ENCODE measurements around the gene VPREB3. TPM values are rescaled to one million over a fixed set of nuclear protein-coding genes. Genes with fewer than 3 reads are reported as not detected.
A peak's percentile ranks its signal among the peaks of the same experiment; 100 is the strongest.

VPREB3 gene
- total RNA-seq, 1 experiment from 2014 or later, result not detected

- no peak overlapping the region for H3K27ac ChIP-seq
- H3K9me3 ChIP-seq (replicated peaks), result no peaks in the 10 kb centered on the region
- H3K4me1 ChIP-seq (replicated peaks), result peaks cover 12% of the 10 kb centered on the region
- no peak overlapping the region for H3K4me3 ChIP-seq
- H3K36me3 ChIP-seq, result peaks cover 15% of the 10 kb centered on the region
- DNase-seq (ENCODE audit: low read depth in 1 of 2, low spot score in 2 of 2), result no peak
- no peaks in the 10 kb centered on the region for H3K27me3 ChIP-seq (replicated peaks)
These were observed 35.7 kb downstream of the VPREB3 start for GRCh38 chr22:23718371-23719165.

DNA sequence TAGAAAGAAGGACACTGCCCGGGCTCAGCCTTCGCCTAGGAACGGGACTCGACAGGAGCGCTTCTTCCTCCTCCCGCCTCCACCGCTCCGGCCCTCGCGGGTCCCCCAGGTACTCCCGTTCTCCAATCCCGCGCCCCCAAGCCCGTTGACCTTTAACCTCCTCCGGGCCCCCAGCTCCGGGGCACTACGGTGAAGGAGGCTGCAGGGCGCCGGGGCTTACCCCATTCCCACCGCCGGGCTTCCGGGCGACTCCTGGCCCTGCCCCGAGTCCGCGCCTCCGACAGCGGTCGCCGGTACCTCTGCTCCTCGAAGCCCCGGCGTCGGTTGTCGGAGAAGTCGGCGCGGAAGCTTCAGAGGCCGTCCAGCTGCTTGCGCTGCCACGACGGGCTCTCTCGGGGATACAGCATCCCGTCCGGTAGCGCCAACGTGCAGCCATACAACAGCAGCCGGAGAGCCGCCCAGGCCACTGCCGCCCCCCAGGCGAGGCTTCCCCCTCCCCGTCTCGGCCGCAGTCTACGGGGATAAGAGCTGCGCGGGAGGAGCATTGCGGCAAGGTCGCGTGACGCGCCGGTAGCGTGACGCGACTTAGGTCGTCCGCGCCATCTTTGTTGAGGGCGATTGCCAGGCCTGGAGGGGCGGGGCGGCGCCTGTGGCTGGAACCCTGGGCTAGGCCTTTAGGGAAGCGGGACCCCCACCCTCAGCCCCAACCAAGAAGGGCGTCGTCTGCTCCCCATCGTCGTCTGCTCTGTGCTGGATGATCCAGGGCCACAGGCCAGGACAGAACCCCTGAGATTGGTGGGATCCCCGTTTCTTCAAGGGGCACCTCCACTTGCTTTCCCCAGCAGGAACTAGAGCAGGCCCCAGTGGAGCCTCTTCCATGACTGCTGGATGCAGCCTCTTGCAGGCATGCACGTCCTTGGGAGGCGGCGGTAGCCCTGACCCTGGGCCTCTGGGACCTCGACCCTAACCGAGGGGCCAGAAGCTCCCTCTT is 37.1 kb downstream of the VPREB3 start:
- peaks cover 27% of the 10 kb centered on the region for H3K36me3 ChIP-seq
- no peaks in the 10 kb centered on the region for H3K27me3 ChIP-seq (replicated peaks)
- H3K4me1 ChIP-seq (replicated peaks), result peaks cover 12% of the 10 kb centered on the region
- H3K4me3 ChIP-seq, result peak overlapping the region; percentile 85
- peak; percentile 82 to 85 for DNase-seq (ENCODE audit: low read depth in 1 of 2, low spot score in 2 of 2)
- H3K9me3 ChIP-seq (replicated peaks), result no peaks in the 10 kb centered on the region
- H3K27ac ChIP-seq, result peak overlapping the region; percentile 34

- no peaks in the 10 kb centered on the region for H3K27me3 ChIP-seq (replicated peaks)
- DNase-seq (ENCODE audit: low read depth in 1 of 2, low spot score in 2 of 2), result no peak
- peaks cover 33% of the 10 kb centered on the region for H3K36me3 ChIP-seq
- peak overlapping the region; percentile 85 for H3K4me3 ChIP-seq
- H3K9me3 ChIP-seq (replicated peaks), result no peaks in the 10 kb centered on the region
- peaks cover 12% of the 10 kb centered on the region for H3K4me1 ChIP-seq (replicated peaks)
- no peak overlapping the region for H3K27ac ChIP-seq
These were observed 38.3 kb downstream of the VPREB3 start for GRCh38 chr22:23715806-23716375.

DNA sequence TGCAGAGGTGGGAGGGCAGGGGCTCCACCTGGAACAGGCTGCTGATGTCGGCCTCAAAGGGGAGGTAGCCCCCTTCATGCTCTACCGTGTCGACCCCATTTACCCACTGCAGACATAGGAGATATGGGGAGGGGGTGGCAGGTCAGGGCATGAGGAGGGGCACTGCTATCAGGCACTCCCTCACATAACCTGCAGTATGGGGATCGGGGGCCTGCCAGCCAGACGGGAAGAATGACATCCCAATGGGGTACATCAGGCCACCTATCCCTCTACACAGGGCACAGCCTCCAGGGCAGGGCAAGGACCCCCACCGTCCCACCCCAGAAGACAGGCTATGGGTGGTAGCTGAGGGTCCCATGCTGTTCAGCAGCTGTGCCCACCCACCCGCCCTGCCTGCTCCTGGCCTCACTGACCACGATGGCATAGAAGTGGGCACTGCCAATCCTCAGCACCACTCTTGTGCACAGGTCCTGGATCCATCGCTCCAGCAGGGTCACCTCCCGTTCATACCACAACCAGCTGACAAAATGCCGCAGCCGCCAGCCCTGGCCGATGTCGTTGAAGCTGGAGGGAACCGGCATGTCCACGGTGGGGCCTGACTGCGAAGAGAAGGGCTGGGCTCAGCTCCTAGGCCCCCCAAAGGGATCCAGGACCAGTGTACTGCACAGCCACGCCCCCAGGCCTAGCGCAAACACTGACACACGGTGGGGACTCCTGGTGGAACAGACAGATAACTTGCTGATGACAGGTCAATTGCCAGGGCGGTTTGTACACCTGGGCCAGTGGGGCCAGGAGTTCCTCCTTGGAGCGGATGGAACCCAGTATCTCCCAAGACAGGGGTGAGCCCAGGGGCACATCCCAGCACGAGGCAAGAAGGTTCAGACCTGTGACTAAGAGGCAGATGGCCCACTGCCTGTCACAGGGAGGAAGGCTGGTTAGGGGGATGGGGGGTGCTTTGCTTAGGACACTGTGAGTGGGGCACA is 39.3 kb downstream of the VPREB3 start:
- H3K27me3 ChIP-seq (replicated peaks), result no peaks in the 10 kb centered on the region
- H3K27ac ChIP-seq, result no peak overlapping the region
- H3K4me3 ChIP-seq, result no peak overlapping the region
- H3K36me3 ChIP-seq, result peaks cover 43% of the 10 kb centered on the region
- no peaks in the 10 kb centered on the region for H3K9me3 ChIP-seq (replicated peaks)
- H3K4me1 ChIP-seq (replicated peaks), result peaks cover 12% of the 10 kb centered on the region
- no peak for DNase-seq (ENCODE audit: low read depth in 1 of 2, low spot score in 2 of 2)

DNA sequence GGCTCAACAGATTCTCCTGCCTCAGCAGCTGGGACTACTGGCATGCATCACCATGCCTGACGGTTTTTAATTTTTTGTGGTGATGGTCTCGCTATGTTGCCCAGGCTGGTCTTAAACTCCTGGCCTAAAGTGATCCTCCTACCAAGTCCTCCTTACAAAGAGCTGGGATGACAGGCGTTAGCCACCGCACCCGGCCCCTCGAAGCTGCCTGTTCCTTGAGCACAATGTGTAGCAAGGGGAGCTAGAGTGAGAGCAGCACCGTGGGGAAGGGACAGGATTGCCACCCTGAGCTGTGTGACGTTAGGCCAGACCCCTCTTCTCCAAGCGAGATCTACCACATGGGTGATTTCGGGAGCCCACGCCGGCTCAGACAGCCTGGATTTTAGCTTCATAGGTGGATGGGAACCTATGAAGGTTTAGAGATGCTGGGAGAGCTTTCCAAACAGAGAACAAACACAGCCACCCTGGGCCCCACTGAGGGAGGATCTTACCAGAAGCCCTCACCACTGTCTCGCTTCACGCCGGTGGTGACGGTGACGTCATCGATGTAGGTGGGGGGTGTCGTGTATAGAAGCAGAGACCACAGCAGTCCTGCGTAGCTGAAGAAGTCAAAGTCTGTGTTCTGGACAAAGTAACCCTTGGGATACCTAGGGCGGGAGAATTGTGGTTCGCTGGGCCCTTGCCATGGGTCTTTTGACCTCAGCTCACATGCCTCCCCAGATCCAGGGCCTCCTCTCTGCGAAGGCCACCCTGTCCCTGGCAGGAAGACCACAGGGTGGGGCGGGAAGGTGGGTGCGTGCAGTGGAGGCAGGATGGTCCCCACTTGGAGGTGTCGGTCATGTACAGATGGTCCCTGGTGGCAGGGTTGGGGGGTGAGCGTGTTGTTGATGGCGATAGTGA is 40.3 kb downstream of the VPREB3 start:
- Histone ChIP-seq H3K27ac (no peak overlapping the region), H3K36me3 (peaks cover 52% of the 10 kb centered on the region), H3K4me1 (replicated peaks) (peaks cover 12% of the 10 kb centered on the region), H3K4me3 (no peak overlapping the region), H3K27me3 (replicated peaks) (no peaks in the 10 kb centered on the region), H3K9me3 (replicated peaks) (no peaks in the 10 kb centered on the region)
- no peak for DNase-seq (ENCODE audit: low read depth in 1 of 2, low spot score in 2 of 2)

- Histone ChIP-seq H3K9me3 (replicated peaks) (no peaks in the 10 kb centered on the region), H3K27ac (no peak overlapping the region), H3K4me3 (no peak overlapping the region), H3K4me1 (replicated peaks) (peaks cover 8% of the 10 kb centered on the region), H3K36me3 (peaks cover 66% of the 10 kb centered on the region), H3K27me3 (replicated peaks) (no peaks in the 10 kb centered on the region)
- no peak for DNase-seq (ENCODE audit: low read depth in 1 of 2, low spot score in 2 of 2)
These were observed 42.0 kb downstream of the VPREB3 start for GRCh38 chr22:23712256-23712655.

DNA sequence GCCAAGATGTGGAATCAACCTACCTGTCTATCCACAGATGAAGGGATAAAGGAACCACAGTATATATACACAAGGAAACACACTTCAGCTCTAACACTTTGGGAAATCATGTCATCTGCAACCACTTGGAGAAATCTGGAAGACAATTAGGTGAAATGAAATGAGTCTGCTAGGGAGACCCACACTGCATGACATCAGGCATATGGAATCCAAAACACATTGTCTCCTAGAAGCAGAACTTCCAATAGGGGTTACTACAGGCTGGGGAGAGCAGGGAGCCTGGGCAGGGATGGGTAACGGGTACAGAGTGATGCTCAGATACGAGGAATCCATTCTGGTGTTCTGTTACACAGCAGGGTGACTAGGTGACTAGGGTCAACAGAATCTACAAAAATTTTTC is 45.1 kb downstream of the VPREB3 start:
- no peak for DNase-seq (ENCODE audit: low read depth in 1 of 2, low spot score in 2 of 2)
- Histone ChIP-seq H3K4me1 (replicated peaks) (no peaks in the 10 kb centered on the region), H3K36me3 (peaks cover 83% of the 10 kb centered on the region), H3K4me3 (no peak overlapping the region), H3K27ac (no peak overlapping the region), H3K9me3 (replicated peaks) (no peaks in the 10 kb centered on the region), H3K27me3 (replicated peaks) (no peaks in the 10 kb centered on the region)

GRCh38 chr22:23708270-23708669 is 46.0 kb downstream of the VPREB3 start:
- no peaks in the 10 kb centered on the region for H3K27me3 ChIP-seq (replicated peaks)
- no peaks in the 10 kb centered on the region for H3K9me3 ChIP-seq (replicated peaks)
- no peak overlapping the region for H3K27ac ChIP-seq
- H3K4me1 ChIP-seq (replicated peaks), result no peaks in the 10 kb centered on the region
- no peak for DNase-seq (ENCODE audit: low read depth in 1 of 2, low spot score in 2 of 2)
- H3K4me3 ChIP-seq, result no peak overlapping the region
- peaks cover 78% of the 10 kb centered on the region for H3K36me3 ChIP-seq

- DNase-seq (ENCODE audit: low read depth in 1 of 2, low spot score in 2 of 2), result no peak
- Histone ChIP-seq H3K36me3 (peaks cover 81% of the 10 kb centered on the region), H3K9me3 (replicated peaks) (no peaks in the 10 kb centered on the region), H3K27me3 (replicated peaks) (no peaks in the 10 kb centered on the region), H3K4me1 (replicated peaks) (no peaks in the 10 kb centered on the region; the same call in 1 of the 2 replicates), H3K4me3 (no peak overlapping the region), H3K27ac (no peak overlapping the region)
These were observed 48.9 kb downstream of the VPREB3 start for GRCh38 chr22:23705358-23705757.

GRCh38 chr22:23704829-23705228 is 49.4 kb downstream of the VPREB3 start:
- no peaks in the 10 kb centered on the region; the same call in 1 of the 2 replicates for H3K4me1 ChIP-seq (replicated peaks)
- H3K27ac ChIP-seq, result no peak overlapping the region
- no peak overlapping the region for H3K4me3 ChIP-seq
- H3K36me3 ChIP-seq, result peaks cover 81% of the 10 kb centered on the region
- no peaks in the 10 kb centered on the region for H3K27me3 ChIP-seq (replicated peaks)
- no peak for DNase-seq (ENCODE audit: low read depth in 1 of 2, low spot score in 2 of 2)
- no peaks in the 10 kb centered on the region for H3K9me3 ChIP-seq (replicated peaks)

DNA sequence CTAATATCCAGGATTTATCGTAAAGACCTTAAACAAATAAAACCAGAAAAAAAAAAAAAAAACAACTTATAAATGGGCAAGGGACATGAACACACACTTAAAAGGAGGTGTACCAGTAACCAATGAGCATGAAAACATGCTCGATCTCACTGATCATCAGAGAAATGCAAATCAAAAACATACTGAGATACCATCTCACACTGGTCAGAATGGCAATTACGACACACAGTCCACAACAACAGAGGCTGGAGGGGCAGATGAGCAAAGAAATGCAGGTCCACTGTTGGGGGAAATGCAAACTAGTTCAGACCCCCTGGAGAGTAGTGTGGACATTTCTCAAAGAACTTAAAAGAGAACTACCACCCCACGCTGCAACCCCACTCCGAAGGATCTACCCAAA is 50.2 kb downstream of the VPREB3 start:
- DNase-seq (ENCODE audit: low read depth in 1 of 2, low spot score in 2 of 2), result no peak
- Histone ChIP-seq H3K36me3 (peaks cover 73% of the 10 kb centered on the region), H3K27ac (no peak overlapping the region), H3K9me3 (replicated peaks) (no peaks in the 10 kb centered on the region), H3K4me1 (replicated peaks) (no peaks in the 10 kb centered on the region; the same call in 1 of the 2 replicates), H3K4me3 (no peak overlapping the region), H3K27me3 (replicated peaks) (no peaks in the 10 kb centered on the region)
